Endodermal cell (in vitro differentiated cells): ENCODE data around the gene DEPDC7. TPM values are rescaled to one million over a fixed set of nuclear protein-coding genes. Genes with fewer than 3 reads are reported as not detected.

Experiments used
- DNase-seq: peaks from one replicate; pipeline ENCODE4 v3.0.0-alpha.2; 2017
- H3K27ac ChIP-seq: 2 replicates; pipeline ENCODE4 v1.5.1; 2013; ENCODE audit warnings: mild to moderate bottlenecking, low read depth, low read length, moderate library complexity
- H3K27me3 ChIP-seq: 2 replicates; pipeline ENCODE4 v1.6.1; 2013; ENCODE audit warnings: mild to moderate bottlenecking, low read length, moderate library complexity; ENCODE audit not compliant: insufficient read depth, control insufficient read depth, poor library complexity, severe bottlenecking
- H3K36me3 ChIP-seq: 2 replicates; pipeline ENCODE4 v1.7.0; 2013; ENCODE audit warnings: mild to moderate bottlenecking, low read length, moderate library complexity; ENCODE audit not compliant: control insufficient read depth, insufficient read depth
- H3K4me1 ChIP-seq: one replicate; pipeline ENCODE4 v1.7.0; 2013; ENCODE audit warnings: low read length; ENCODE audit not compliant: control insufficient read depth, insufficient read depth
- H3K4me3 ChIP-seq: 2 replicates; pipeline ENCODE4 v1.5.1; 2013; ENCODE audit warnings: mild to moderate bottlenecking, low read length, moderate library complexity
- H3K9ac ChIP-seq: 2 replicates; pipeline ENCODE4 v1.6.1; 2013; ENCODE audit warnings: mild to moderate bottlenecking, low read length, moderate library complexity; ENCODE audit not compliant: poor library complexity, severe bottlenecking; ENCODE audit errors: extremely low read depth
- H3K9me3 ChIP-seq: 2 replicates; pipeline ENCODE4 v1.6.1; 2013; ENCODE audit warnings: mild to moderate bottlenecking, low read length, moderate library complexity; ENCODE audit not compliant: control insufficient read depth
- H3K27ac Mint-ChIP-seq: 2 replicates; pipeline ENCODE4 v1.8.0; 2020; ENCODE audit warnings: mixed read lengths
- H3K27me3 Mint-ChIP-seq: 2 replicates; pipeline ENCODE4 v1.8.0; 2021; ENCODE audit warnings: mild to moderate bottlenecking, mixed read lengths; ENCODE audit not compliant: insufficient read depth
- H3K36me3 Mint-ChIP-seq: 2 replicates; pipeline ENCODE4 v1.8.0; 2020; ENCODE audit warnings: low read depth, mixed read lengths
- H3K4me1 Mint-ChIP-seq: 2 replicates; pipeline ENCODE4 v1.8.0; 2020; ENCODE audit warnings: mixed read lengths
- H3K4me3 Mint-ChIP-seq: 2 replicates; pipeline ENCODE4 v1.8.0; 2020; ENCODE audit warnings: mild to moderate bottlenecking, moderate library complexity, mixed read lengths
- H3K9me3 Mint-ChIP-seq: 2 replicates; pipeline ENCODE4 v1.8.0; 2020; ENCODE audit warnings: mild to moderate bottlenecking, mixed read lengths
- CTCF ChIP-seq: fragments of 200-600 bp; sonication (generic); conservative IDR thresholded peaks from 2 replicates; pipeline ENCODE4 v1.5.0; 2021; ENCODE audit warnings: antibody characterized with exemption, mild to moderate bottlenecking
- WGBS, 2 experiments: methylation state at CpG; one replicate each; pipeline versions ENCODE4 v1.1.5 to v1.1.7; 2013; ENCODE audit warnings: missing lambda C conversion rate in 2 of 2, mixed read lengths in 1 of 2; ENCODE audit not compliant: insufficient coverage in 1 of 2, insufficient read length in 1 of 2; 5-methylcytosine and 5-hydroxymethylcytosine counted together
- total RNA-seq, 2 donors: library from RNA; stranded (reverse); fragmentation: NEBNext Ultra II Directional in 1 of 2; extraction: Animal tissue kit (Norgen Biotek cat#: 25700) in 1 of 2; gene quantifications; 2 replicates in 1 of 2; 3 replicates in 1 of 2; pipeline ENCODE4 v1.2.1, GENCODE V29; 2021

DEPDC7 gene
- total RNA-seq, 2 donors from 2014 or later: 7.7 to 11.4 TPM

GRCh38 chr11:33017478-33017877 is 1.8 kb downstream of the DEPDC7 start:
- WGBS, 2 experiments: 69 to 73% methylated on average over 8 to 9 of the region's 9 CpGs
- Mint-ChIP-seq H3K4me3 (peak overlapping the region; percentile 68), H3K36me3 (no peaks in the 10 kb centered on the region)

GRCh38 chr11:33017965-33018364 is 2.3 kb downstream of the DEPDC7 start:
- H3K27ac Mint-ChIP-seq: no peak overlapping the region
- Histone ChIP-seq H3K9ac (no peak overlapping the region), H3K4me3 (no peak overlapping the region), H3K9me3 (no peaks in the 10 kb centered on the region), H3K27me3 (peaks cover 18% of the 10 kb centered on the region), H3K36me3 (no peaks in the 10 kb centered on the region), H3K4me1 (peaks cover 3% of the 10 kb centered on the region), H3K27ac (no peak overlapping the region)
- no peak for DNase-seq
- 83% methylated on average over 3 of the region's 3 CpGs; no CpG with 5 or more reads in 1 of the 2 experiments for WGBS, 2 experiments
- TF ChIP-seq CTCF: no peak
- H3K36me3 Mint-ChIP-seq: no peaks in the 10 kb centered on the region
- no peak overlapping the region for H3K4me3 Mint-ChIP-seq
- peaks cover 18% of the 10 kb centered on the region for H3K4me1 Mint-ChIP-seq
- H3K9me3 Mint-ChIP-seq: no peaks in the 10 kb centered on the region
- peaks cover 32% of the 10 kb centered on the region for H3K27me3 Mint-ChIP-seq

More at GRCh38 chr11:33017478-33017877, 1.8 kb downstream of the DEPDC7 start:
- H3K27ac Mint-ChIP-seq: no peak overlapping the region
- peaks cover 18% of the 10 kb centered on the region for H3K4me1 Mint-ChIP-seq
- peaks cover 32% of the 10 kb centered on the region for H3K27me3 Mint-ChIP-seq
- peaks cover 2% of the 10 kb centered on the region for H3K9me3 Mint-ChIP-seq
- Histone ChIP-seq H3K4me1 (peaks cover 3% of the 10 kb centered on the region), H3K4me3 (peak overlapping the region; percentile 77), H3K27ac (no peak overlapping the region), H3K9me3 (no peaks in the 10 kb centered on the region), H3K9ac (no peak overlapping the region), H3K36me3 (no peaks in the 10 kb centered on the region), H3K27me3 (peaks cover 18% of the 10 kb centered on the region)
- no peak for TF ChIP-seq CTCF
- DNase-seq: no peak

- no peak overlapping the region for H3K9ac ChIP-seq
- H3K4me1 ChIP-seq: peaks cover 3% of the 10 kb centered on the region
- no peak overlapping the region for H3K27ac ChIP-seq
- no peak overlapping the region for H3K4me3 ChIP-seq
- no peaks in the 10 kb centered on the region for H3K36me3 ChIP-seq
- Mint-ChIP-seq H3K9me3 (no peaks in the 10 kb centered on the region), H3K27ac (no peak overlapping the region), H3K36me3 (no peaks in the 10 kb centered on the region), H3K4me1 (peaks cover 22% of the 10 kb centered on the region), H3K27me3 (peaks cover 30% of the 10 kb centered on the region), H3K4me3 (no peak overlapping the region)
- WGBS, 2 experiments: 93 to 95% methylated on average over 4 to 6 of the region's 6 CpGs
- no peak for DNase-seq
- H3K9me3 ChIP-seq: no peaks in the 10 kb centered on the region
- TF ChIP-seq CTCF: no peak
- H3K27me3 ChIP-seq: peaks cover 18% of the 10 kb centered on the region
These were observed 3.2 kb downstream of the DEPDC7 start for GRCh38 chr11:33018840-33019239.
